ENCODE measurements around the gene SCAF8.
"Not testable (repeated sequence)": the region's sequence is repeated elsewhere in the genome, so short reads cannot be mapped to it uniquely, and the experiment has no call there.

Gene SCAF8

GRCh38 chr6:154737424-154737823 is 4.2 kb downstream of the SCAF8 start:
- no peak for DNase-seq

DNA sequence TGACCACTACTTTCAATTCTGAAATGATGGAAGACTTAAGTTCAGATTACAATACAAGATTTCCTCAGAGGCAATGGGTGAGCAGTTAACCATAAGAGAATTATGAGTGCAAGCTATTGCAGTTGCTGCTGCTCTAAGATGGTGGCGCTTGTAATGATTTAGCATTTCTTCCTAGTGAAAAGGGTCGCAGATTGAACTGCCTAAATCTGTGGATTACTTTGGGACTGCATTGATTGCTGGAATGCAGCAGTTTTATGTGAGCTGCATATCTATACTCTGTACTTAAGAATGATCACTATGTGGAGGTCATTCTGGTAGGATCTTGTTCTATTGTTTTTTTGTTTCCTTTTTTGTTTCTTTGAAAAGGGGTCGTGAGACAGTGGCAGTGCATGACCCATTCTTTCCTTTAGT is 5.3 kb downstream of the SCAF8 start:
- no peak for DNase-seq

- DNase-seq = no peak
Measured at GRCh38 chr6:154740658-154741057, 7.4 kb downstream of the SCAF8 start.

GRCh38 chr6:154742891-154743290 is 9.7 kb downstream of the SCAF8 start:
- no peak for DNase-seq

DNA sequence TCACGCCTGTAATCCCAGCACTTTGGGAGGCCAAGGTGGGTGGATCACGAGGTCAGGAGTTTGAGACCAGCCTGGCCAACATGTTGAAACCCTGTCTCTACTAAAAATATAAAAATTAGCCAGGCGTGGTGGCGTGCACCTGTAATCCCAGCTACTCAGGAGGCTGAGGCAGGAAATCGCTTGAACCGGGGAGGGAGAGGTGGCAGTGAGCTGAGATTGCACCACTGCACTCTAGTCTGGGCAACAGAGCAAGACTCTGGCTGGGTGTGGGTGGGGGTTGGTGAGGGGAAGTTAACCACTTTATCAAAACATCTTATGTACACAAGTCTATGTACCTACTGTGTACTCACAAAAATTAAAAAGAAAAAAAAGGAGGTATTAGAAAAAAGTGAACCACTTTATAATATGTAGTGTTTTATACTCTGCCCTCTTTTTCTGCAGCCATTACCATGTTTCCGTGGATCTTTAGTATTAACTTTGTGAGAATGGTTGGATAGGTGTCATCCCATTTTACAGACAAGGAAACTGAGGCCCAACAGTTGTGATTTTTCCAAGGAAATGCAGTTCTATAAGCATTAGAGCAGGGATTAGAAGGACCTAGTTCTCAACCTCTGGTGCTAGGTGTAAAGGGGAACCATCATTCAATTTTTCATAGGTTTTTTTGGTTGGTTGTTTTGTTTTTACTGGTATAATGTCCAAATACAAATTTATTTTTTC is 11.0 kb downstream of the SCAF8 start:
- not testable (repeated sequence) for DNase-seq

- DNase-seq = no peak
Measured at GRCh38 chr6:154745243-154745642, 12.0 kb downstream of the SCAF8 start.

- DNase-seq = no peak
Measured at GRCh38 chr6:154749341-154749740, 16.1 kb downstream of the SCAF8 start.

DNA sequence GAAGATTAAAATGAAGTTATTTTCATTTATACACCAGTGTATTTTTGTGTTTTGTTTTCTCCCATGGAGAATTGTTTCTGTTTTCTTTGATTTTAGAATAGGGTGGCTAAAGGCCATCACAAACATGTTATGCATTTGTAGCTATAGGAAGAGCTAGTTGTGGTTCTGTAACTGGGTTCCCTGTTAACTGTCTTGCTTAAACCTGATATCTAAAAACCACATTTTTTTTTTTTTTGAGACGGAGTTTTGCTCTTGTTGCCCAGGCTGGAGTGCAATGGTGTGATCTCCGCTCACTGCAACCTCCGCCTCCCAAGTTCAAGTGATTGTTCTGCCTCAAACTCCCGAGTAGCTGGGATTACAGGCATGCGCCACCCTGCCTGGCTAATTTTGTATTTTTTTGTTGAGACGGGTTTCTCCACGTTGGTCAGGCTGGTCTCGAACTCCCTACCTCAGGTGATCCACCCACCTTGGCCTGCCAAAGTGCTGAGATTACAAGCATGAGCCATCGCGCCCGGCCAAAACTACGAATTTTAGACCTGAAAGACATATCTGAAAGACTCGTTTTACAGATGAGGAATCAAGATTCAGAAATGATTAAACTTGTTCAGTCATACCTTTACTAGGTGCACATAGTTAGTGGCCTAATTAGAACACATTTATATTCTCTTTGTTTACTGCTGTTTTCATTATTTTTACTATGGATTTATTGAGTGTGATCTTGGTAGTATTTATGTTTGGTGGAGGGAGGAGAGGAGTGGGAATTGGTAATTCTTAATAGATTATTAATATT is 18.0 kb downstream of the SCAF8 start:
- DNase-seq = no peak

GRCh38 chr6:154752022-154752421 is 18.8 kb downstream of the SCAF8 start:
- no peak for DNase-seq

DNA sequence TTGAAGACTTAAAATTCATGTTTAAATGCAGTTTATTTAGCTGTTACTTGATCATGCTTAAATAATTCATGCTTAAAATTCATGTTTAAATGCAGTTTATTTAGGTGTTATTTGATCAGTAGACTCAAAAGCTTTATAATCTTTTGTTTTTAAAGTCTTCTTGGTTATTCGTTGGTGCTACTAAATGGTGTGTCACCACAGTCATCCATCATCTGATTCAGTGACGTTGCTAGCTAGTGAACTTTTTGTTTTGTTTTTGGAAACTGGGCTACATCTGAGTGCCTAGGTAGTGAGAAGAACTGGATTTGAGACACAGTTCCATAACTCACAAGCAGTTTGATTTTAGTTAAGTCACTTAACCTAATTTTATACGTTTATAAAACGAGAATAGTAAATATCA is 20.9 kb downstream of the SCAF8 start:
- no peak for DNase-seq

- no peak for DNase-seq
Measured at GRCh38 chr6:154757352-154758050, 24.3 kb downstream of the SCAF8 start.

DNA sequence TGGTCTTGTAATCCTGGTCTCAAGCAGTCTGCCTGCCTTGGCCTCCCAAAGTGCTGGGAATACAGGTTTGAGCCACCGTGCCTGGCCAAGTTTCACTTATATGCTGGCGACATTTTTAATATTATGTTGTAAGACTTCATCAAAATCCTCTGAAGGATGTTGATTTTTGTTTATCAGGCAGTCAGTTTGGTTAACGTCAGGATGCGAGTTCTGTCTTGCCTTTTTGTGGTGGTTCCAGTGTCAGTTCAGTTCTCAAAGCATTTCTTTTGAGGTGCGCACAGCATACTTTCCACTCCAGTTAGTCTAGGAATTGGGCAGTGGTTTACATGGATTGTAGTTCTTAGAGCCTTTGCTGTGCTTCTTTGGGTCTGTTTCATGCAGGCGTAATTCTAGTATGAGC is 24.9 kb downstream of the SCAF8 start:
- DNase-seq = no peak

GRCh38 chr6:154763650-154764049 is 30.4 kb downstream of the SCAF8 start:
- no peak for DNase-seq

DNA sequence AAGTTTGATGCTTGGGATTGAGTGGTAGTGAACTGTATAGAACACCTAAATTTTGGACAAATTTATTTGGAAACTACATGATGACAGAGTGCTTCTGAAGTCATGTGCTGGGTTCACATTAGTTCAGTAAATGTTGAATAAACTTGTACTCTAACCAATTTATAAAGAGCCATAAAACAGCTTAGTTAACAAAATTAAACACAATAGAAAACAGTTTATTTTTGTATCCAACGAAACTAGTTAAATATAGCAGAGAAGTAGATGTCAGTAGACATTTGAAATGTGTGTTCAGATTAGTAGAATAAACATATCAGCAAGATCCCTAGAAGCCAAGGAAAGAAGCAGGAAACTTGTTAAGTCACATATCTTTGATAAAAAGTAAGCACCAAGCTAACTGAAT is 32.1 kb downstream of the SCAF8 start:
- DNase-seq = no peak

- no peak for DNase-seq
Measured at GRCh38 chr6:154766288-154766687, 33.1 kb downstream of the SCAF8 start.

DNA sequence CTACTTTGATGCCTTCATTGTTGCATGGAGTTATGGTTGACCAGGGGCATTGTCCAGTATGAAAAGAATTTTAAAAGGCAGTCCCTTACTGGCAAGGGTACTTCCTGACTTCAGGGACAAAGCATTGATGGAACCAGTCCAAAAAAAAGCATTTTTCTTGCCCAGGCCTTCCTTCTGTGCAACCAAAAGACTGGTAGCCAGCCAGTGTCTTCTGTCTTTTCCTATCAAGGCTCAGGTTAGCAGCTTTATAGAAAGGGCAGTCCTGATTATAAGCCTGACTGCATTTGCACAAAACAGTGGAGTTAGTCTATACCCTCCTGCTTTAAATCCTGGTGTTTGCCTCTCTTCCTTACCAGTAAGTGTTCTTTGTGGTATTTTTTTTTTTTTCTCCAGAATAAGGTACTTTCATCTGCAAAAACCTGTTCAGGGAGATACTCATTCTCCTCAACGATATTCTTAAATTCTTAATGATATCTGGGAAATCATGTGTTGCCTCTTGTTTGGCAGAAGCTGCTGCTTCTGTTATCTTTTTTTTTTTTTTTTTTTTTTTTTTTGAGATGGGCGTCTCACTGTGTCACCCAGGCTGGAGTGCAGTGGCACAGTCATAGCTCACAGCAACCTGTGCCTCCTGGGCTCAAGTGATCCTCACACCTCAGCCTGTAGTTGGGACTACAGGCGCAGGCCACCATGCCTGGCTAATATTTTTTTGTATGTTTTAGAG is 33.9 kb downstream of the SCAF8 start:
- DNase-seq = no peak

DNA sequence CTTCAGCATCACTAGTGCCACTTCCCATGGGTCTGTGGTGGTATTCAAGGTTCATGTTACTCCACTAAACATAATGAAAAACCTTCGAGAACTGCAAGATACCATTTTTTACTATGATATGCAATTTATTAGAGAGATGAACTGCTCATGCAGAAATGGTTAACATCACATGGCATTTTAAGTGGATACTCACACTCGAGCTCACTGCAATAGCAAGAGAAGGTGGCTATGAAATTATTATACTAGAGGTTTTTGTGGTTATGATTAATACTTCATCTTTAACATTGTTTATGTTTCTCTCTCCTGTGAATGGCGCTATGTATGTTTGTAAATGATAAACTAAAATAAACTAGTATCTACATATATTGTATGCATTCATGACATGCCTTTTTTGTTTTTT is 35.1 kb downstream of the SCAF8 start:
- no peak for DNase-seq

DNA sequence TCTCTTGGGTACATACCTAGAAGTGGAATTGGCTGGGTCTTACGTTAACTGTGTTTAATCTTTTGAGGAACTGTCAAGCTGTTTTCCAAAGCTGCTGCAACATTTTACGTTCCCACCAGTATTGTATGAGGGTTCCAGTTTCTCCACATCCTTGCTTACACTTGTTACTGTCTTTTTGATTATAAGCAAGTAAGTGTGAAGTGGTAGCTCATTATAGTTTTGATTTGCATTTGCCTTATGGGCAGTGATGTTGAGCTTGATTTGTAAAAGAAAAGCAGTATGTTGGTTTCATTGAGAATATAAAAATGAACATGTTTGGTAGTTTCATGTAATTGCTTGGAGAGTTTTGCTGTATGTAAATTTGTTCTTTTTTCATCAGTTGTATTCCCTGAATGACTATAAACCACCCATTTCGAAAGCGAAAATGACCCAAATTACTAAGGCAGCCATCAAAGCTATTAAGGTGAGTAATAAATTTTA is 40.4 kb downstream of the SCAF8 start:
- DNase-seq = no peak

GRCh38 chr6:154779157-154779556 is 45.9 kb downstream of the SCAF8 start:
- not testable (repeated sequence) for DNase-seq

- no peak for DNase-seq
Measured at GRCh38 chr6:154782193-154782592, 49.0 kb downstream of the SCAF8 start.

- no peak for DNase-seq
Measured at GRCh38 chr6:154783229-154783628, 50.0 kb downstream of the SCAF8 start.

- no peak for DNase-seq
Measured at GRCh38 chr6:154785075-154785474, 51.9 kb downstream of the SCAF8 start.
